Left hindlimb (tissue), 1 donor: Measurements from ENCODE around the gene GRIN2B.

ENCODE experiments used
- DNase-seq: peaks from one replicate; pipeline ENCODE4 v3.0.0-alpha.2; 2018

The GRIN2B gene

DNA sequence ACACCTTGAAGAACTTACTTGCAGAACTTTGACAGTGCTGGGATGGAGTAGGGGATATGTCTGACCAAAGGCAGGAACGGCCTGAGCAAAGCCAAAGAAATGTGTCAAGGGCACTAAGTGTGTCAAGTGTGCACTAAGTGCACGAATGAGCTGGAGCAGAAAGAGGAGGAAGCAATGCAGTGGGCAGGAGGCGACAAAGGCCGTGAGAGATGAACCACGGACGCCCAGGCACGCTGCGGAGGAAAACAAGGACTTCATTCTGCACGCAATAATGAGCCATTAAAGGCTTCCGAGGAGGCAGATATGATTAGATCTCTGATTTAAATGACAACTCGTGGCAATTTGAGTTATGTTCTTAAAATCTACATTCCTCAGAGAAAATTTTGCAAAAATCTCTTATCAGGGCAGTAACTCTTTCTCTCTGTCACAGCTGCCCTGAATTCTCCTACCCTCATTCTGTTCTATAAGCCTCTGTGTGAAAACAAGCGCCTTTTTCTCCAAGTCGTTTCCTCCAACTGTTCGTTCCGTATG lies 25.3 kb downstream of the GRIN2B start:
- no peak for DNase-seq

DNA sequence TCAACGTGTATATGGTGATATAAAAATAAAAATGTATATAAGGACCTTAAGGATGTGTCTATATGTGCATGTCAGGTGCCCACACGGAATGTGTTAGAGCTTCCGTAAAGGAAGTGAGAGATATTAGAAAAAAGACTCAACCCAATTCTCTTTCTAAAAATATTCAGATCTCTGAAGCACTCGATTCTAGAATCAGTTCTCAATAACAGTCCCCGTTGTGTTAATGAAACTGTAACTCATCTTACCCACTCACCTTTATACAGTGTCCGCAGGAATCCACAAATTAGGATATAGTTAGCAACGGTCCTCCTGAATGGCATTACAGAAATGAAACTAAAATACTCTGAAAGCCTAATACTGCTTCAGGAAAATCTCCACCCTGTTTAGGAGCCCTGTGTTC lies 29.3 kb downstream of the GRIN2B start:
- no peak for DNase-seq

DNA sequence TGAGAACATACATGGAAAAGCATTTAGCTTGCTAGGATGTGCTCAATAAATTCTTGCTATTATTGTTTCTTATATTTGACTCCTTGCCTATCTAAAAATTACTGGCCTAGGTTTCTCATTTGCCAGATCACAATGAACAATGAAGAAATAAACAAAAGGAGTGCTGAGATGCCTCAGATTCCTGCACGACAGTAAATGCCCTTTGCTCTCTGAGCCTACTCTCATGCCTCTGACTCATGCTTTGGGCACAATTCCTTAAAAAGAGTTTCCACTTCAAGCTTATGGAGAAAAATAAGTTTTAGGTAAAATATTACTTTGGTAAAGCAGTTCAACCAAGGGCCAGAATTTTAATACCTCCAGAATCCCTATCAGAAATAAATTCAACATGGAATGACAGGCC lies 30.9 kb downstream of the GRIN2B start:
- DNase-seq = no peak

DNA sequence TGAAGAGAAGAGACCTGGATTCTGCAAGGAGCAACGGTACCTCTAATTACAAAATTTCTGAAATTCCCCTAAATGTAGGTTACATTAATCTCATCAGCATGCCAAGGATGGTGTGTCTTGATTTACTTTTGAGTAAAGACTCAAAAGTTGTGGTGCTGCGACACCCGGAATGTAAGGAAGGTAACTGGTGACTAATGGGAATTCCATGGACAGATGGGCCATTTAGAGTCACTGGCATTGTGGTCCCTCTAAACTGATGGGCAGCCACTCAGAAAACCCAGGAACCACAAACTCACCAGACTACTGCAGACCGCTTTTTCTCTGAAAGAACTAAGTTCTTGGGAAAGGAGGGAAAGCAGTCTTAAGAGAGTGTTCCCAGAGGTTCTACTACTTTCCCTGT lies 32.8 kb downstream of the GRIN2B start:
- no peak for DNase-seq

DNA sequence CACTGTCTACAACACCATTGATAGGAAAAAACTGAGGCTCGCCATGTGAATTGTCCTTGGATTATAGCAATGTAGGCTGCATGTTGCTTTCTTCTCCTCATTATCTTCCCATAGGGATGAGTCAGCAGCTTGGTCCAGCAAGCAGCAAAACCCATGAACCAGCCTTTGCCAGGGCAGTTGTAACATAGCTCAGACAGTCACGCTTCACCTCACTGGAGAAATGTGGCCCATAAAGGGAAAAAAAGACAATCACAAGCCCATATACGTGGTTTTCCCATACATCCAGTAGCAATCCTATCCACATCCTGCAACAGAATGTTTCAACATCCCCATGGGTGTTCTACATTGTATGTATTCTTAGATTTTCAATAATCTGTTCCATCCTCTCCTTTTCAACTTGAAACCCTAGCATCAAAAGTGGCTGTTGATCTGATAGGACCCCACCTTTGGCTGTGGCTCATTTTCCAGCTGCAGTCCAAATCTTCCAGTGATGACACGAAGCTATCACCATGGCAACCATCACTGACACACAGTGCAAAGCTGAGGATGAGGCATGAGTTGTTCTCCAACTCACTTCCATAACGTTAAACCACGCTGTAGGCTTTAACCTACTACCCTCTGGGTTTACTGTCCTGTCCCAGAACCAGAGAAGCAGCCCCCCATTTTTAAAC lies 34.0 kb downstream of the GRIN2B start:
- no peak for DNase-seq

DNA sequence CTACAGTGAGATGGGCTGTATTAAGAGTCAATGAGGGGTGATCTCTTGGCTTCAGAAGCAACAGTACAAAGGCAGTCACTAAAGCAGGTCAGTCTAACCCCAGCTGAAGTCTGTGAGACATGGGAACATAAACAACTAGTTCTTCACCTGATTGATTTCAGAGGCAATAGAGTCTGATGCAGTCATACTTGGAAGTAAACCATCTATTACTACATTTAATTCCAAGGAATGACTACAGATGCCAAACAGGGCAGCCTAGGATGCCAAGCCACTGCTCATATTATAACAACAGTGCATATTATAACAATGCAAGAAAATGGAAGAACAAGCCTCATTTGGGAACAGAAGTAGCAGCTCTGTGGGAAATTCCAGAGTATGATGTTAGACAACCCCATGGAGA lies 35.8 kb downstream of the GRIN2B start:
- DNase-seq = no peak

DNA sequence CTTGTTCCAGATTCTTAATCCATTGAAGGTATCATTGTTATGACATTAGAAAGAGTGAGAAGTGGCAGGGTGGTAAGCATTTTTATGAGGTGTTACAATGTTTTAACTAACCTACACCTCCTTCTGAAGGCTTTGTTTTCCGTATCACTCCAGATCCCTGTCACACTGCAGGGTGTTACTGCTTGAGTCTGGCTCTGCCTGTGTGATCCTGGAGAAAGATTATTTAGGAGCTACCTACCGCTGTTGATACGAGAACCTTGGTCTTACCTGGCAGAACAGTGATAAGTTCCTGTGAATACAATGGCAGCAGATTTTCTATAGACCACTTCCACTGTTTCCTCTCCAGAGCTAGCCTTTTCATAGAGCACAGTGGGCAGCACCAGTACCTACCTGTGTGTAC lies 36.2 kb downstream of the GRIN2B start:
- DNase-seq = no peak

DNA sequence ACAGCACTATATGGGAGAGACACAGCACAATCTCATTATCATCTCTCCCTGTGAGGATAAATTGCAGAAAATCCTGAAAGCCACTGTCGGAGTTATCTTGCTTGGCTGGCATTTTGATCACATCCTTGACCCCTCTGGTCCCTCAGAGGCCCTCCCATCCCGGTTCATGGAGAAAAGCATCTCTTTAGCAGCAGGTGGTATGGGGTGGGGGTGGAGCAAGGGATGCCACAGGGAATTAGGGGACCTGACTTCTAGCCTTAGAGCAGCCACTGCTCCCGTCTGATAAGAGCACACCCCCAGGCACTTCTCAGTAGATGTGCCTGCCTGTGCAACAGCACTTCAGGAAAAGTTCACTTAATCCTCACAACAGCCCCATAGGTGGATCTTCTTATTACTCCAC lies 38.6 kb downstream of the GRIN2B start:
- DNase-seq = no peak

DNA sequence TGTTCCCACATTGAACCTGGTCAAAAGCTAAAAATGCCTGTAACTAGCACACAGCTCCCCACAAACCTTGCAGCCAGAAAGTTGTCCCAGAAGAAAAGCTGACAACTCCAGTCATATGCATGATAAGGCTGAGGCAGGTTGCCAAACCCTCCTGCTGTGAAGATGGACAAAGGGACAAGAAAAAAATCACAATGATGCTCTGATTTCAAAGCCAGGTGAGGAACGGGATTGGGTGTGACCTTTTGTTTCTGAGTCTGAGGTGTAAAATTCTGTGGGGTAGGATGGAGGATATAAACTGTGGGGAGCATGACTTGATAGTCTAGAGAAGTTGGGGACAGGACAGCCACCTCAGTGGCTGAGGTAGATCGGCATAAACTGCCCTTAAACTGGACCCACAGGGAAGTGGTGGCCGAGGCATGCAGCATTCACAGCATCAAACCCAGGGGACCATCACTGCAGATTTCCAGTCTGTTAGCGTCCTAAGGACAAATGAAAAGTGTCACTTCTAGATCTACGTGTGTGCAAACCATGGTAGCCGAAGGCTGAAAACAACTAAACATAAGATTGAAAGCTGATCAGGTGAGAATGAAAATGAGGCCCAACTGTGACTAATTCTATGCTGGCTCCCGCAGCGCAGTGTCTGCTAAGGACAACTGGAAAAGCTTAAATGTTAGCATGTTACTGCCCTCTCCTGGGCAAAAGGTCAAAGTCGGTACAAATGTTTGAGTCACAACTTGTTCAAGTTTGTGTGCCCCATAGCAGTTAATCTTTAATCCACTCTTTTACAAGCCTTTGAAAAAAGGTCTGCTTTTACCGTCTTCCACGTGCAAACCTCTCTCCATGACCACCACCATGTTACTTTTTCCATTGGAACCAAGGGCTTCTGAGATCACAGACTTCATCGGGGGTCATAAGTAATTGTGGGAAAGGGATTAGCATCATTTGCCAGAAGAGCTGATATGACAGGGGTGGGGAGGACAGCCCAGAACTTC lies 39.8 kb downstream of the GRIN2B start:
- no peak for DNase-seq

DNA sequence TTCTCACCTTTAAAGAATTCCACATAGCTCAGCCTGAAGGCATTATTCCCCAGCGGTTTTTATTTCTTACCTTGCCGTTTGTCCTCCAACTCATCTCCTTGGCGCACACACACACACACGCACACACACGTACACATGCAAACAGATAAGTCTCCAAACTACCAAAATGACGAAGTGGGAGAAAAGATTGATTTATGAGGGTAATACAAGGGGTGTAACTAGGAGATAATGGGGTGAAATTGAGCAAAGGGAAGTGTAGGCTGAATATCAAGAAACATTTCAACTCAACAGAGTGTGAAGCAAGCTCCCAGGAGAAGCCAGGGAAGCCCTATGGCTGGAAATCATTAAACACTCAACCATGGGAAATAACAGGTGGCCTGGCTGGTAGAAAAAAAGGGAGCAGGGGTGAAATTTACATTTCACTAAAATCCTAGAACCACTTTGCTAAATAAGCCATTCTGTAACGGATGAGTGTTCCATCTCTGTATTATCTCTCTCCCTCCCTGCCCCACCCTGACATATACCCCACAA lies 41.0 kb downstream of the GRIN2B start:
- no peak for DNase-seq

DNA sequence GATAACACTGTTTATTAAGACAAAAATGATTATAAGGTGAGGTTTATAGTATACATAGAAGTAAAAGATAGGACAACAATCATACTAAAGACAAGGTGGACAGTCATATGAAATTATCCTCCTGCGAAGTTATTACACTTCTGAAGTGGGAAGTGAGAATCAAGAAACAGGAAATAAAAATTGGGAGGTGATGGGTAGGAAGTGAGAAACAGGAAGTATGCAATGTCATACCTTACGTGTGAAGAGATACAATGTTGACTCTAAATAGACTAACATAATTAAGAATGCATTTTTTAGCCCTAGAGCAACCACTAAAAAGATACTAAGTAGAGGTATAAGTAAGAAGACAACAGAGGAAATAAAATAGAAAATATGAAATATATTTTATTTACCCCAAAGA lies 43.7 kb downstream of the GRIN2B start:
- DNase-seq = no peak

DNA sequence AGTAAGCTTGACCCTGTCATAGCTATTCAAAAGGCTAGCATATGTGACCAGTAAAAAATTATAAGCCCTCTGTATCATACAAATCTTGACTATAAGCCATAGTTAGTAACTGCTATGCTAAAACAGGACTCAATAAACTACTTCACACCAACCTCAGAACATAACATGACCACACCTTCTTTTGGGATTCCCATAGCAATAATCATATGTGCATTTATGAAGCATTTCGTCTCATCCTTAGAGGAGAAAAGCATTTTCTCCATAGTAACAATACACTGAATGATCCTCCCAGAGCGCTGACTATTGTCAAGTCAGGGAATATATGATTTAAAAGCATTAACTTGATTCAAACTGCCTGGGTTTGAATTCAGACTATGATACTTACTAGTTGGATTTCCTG lies 46.2 kb downstream of the GRIN2B start:
- DNase-seq = no peak
